Stimulated activated CD8-positive, alpha-beta memory T cell treated with anti-CD3 and anti-CD28 coated beads, Interleukin-12 subunit alpha, Interleukin-12 subunit beta, amount 100 ng/mL, for 24 hours (primary cell): Measurements from ENCODE around the gene PALLD.

Experiments
- DNase-seq: peaks from one replicate; pipeline ENCODE4 v3.0.0-alpha.2; 2020; ENCODE audit errors: extremely low read depth

Gene PALLD

GRCh38 chr4:168877511-168878491 is 380.9 kb downstream of the PALLD start:
- DNase-seq: no peak

DNA sequence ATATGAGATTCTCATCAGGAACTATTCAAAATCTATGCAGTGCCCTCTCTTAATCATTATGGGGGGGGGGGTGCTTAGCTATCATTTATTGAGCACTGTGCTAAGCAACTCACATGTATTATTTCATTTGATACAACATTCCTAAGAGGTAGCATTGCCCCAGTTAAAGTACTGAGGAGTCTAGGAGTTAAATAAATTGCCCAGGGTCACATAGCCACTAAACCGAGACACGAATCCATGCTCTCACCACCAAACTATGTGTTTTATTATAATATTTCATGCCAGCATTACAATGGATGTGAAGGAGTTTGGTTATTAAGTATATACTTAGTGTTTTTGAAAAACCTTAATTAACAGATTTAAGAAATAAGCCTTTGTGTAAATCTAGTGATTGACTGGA is 381.8 kb downstream of the PALLD start:
- no peak for DNase-seq

DNA sequence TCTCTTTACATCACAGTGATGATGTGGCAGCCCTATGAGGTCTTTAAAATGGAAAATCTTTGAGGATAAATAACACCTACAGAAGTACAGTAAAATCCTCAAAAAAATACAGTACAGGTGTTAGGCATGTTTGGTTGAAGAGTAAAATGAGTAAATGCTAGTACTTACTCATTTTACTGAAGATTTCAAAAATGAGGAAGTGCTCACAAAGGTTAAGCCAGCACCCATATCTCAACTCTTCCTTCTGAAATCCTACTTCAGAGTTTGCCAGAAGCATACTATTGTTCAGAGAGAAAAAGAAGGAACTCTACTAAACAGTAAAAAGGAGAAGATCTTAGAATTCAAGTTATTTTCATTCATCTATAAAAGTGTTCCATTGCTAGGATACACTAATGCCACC is 382.3 kb downstream of the PALLD start:
- no peak for DNase-seq

DNA sequence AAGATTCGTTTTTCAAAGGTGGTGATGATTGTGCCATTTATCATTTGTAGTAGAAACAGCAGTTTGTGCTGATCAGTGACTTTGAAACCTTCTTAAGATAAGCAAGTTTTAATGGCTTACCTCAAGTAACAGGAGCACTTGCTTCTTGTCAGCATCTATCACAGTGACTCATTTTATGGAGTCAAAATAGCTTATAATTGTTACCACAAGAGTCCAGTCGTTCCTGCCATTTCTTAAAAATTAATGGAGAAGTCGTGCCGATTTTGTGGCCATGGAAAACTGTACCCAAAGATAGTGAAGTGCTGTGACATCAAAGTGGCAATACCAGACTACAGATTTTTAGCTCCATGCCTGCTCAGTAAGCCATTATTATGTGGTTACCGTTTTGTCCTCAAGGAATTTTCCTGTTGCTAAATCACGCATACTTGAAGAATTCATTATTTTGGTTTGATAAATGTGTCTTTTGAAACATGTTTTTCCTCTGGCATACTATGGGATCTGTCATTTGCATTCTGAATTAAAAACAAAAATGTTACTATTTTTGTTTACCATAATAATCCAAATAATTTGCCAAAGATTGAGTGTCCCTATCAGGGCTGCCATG is 383.3 kb downstream of the PALLD start:
- no peak for DNase-seq

DNA sequence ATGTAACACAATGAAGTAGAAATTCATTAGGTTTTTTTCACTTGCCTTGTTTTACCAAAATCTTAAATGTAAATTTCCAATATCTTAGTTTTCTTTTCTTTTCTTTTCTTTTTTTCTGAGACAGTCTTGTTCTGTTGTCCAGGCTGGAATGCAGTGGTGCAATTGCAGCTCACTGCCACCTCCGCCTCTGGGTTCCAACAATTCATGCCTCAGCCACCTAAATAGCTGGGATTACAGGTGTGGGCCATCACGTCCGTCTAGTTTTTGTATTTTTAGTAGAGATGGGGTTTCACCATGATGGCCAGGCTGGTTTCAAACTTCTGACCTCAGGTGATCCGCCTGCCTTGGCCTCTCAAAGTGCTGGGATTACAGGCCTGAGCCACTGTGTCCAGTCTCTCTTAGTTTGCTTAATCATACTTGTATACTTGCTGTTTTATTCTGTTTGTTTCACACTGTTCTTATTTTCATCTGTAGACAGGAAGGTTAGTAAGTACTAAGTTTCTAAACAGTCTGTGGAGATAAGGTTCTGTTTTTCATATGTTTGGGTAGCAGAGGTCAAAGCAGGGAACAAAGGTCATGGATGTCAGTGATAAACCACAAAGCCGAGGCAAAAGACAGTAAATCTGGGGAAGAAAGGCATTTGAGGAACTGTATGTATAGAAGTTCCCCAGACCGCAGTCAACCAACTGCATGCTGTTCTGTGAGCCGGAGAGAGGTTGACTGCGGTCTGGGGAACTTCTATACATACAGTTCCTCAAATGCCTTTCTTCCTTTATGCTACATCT is 384.2 kb downstream of the PALLD start:
- DNase-seq: no peak

DNA sequence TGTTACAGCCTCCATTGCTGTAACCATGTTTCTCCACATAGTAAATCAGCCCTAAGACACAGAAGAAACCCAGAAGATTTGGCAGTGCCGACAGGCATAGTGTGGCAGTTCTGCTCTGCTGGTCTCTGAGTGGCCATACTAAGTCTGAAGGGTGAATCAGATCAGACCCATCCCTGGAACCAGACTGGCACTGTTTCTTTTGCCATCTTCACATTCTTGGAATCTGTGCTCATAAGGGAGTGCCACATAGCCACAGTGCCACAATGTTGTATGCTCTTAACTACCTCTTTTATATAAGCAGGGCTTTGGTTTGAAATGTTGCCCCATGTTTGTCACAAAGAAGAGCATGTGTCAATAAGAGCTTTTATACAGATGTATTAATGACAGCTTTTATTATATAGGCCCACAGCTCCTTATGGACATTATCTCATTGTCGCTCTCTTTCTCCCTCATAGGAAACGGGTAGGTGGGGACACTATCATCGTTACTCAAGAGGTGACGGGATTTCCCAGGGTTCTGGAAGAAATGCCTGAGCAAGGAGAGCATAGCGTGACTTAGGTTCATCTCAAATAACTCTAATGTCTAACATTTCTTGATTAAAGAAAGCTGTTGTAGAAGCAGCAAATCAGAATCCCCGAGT is 385.0 kb downstream of the PALLD start:
- DNase-seq: no peak

GRCh38 chr4:168882650-168883233 is 385.9 kb downstream of the PALLD start:
- DNase-seq: no peak

DNA sequence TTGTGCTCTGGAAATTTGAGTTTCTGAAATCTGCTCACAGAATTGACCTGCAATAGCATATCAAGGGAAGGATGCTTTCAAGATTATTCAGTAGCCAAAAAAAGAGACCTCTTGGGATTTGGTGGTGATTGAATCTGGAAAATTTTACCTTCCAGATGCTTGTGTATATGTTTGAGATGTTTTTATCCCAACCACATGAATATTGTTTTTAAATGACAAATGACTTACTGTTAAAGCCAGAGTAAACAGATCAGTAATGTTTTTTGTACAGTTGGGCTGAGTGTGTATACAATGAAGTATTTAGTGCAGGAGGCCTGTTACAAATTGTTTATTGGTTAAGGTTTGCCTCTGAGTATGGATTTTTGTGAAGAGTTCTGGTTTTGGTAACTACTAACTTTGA is 386.7 kb downstream of the PALLD start:
- DNase-seq: no peak

- no peak for DNase-seq
Observed at GRCh38 chr4:168884251-168885124, 387.6 kb downstream of the PALLD start.

DNA sequence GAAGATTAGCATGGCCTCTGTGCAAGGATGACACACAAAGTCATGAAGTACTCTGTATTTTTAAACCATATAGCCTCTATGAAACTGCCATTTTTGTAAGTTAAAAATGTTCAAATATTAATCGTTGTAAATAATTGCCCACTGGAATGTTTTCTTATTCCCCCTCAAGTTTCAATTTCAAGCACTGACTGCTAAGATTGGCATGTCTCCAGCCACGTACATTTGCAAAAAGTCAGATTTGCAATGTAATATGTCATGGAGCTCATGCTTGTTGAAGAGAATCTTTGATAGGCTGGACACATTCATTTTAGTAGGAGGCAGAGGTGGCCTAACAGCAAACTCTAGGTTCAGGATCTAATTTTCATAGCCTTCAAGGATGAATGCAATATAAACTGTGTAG is 388.5 kb downstream of the PALLD start:
- no peak for DNase-seq

GRCh38 chr4:168886351-168886750 is 389.5 kb downstream of the PALLD start:
- no peak for DNase-seq

DNA sequence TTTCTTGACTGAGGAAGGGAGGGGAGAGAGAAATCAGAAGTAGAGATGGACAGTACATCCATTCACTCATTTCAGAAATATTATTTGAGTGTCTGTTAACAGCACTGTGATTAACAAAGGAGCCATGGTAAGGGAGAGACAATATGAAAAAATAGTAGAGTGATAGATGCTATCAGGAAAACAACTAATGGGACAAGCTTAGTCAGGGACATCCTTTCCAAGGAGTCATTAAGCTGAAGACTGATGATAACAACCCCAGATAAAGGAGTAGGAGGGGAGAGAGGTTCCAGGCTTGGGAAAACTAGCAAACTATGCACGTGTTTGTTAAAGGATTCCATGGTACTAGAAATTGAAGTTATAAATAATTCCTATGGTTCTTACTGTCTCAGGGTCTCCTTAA is 391.0 kb downstream of the PALLD start:
- DNase-seq: no peak

- DNase-seq: no peak
Observed at GRCh38 chr4:168888715-168889215, 391.9 kb downstream of the PALLD start.

- no peak for DNase-seq
Observed at GRCh38 chr4:168891086-168891485, 394.2 kb downstream of the PALLD start.

- DNase-seq: no peak
Observed at GRCh38 chr4:168891688-168892087, 394.8 kb downstream of the PALLD start.

- DNase-seq: no peak
Observed at GRCh38 chr4:168892475-168892874, 395.6 kb downstream of the PALLD start.

DNA sequence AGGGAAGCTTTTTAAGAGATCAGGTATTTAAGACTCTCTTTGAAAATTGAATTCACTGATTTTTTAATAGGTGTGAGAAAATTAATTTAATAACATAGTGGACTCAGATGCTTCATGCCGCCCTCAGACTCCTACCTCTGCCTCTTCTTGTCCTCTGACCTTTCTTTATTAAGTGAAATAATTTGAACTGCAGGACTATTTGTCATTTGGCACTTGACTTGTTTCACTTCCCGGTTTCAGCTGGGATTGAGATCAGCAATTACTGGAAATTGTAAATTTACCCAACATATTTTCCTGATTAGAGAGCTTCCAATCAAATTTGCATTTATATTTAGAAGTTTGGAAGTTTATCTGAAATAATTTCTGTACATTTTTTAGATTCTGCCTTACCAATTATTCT is 396.4 kb downstream of the PALLD start:
- no peak for DNase-seq

GRCh38 chr4:168893807-168894206 is 397.0 kb downstream of the PALLD start:
- DNase-seq: no peak

DNA sequence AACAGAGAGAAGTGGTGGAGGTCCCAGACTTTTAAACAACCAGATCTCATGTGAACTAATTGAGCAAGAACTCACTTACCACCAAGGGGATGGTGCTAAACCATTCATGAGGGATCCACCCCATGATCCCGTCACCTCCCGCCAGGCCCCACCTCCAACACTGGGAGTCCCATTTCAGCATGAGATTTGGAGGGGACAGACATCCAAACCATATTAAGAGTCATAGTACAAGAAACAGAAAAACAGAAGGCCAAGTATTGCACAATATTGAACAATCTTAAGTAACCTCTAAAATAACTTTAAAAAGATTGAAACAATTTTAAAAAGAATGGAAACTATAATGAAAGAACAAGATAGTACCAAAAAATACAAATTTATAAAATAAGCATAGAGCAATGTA is 403.2 kb downstream of the PALLD start:
- DNase-seq: no peak

GRCh38 chr4:168907119-168907698 is 410.4 kb downstream of the PALLD start:
- DNase-seq: no peak
